ENCODE measurements around the gene SYN1.

The SYN1 gene

DNA sequence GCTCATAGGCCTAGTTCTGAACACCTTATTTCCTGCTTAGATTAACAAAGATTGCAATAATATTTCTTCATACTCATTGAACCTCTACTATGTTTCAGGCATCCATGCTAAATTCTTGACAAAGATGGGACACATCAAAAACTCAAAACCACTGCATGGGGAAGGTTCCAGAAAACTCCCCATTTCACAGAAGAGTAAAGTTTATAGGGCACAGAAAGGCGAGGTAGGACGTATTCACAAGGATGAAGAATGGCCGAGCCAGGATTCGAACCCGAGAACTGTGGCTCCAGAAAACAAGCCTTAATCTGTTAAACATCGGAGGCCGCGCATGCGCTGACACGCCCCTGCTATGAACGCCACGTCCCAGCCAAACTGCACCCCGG is 38.6 kb upstream of the SYN1 start:
- DNase-seq (ENCODE audit: low spot score): no peak
- Histone ChIP-seq H3K4me3 (peak overlapping the region; percentile 75), H3K27ac (peak overlapping the region; percentile 46 to 94)
- no peak for TF ChIP-seq CTCF (IDR thresholded peaks at IDR 0.05)

DNA sequence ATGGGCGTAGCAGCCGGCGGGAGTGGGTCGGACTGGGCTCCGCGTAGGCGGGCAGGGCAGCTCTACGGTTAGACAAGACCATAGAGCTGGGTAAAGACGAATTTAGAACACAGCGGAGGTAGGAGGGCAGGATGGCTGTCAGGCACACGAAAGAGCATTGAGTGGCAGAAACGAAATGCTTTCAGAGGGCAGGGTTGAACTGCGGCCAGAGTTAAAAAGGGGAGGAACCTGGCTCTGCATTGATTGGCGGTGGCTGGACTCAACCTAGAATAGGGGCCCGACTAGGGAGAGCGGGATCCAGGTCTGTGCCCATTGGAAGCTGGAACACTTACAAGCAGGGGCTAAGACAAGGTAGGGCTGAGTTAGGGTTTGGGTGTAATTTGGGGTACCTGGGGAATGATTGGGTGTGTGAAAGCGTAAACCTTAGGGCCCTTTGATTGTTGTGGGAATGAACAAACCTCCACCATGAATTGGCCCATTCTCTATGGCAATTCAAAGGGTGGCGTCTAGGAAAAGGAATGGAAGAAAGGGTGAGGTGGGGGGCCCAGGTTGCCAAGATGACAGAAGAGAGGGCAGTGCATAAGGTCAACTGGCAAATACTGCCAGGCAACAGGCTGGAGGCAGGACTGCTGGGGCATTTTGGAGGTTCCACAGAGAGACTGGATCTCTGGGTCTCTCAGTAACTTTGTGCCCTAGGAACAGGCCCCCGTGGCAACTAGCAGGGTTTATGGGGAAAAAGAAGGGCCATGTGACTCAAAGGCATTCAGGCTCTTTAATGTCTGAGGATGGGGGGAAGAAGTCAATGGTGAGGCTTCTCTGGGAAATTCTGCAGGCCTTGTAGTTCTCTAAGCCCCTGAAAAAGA is 31.6 kb upstream of the SYN1 start:
- peak overlapping the region; percentile 58 for H3K4me3 ChIP-seq
- peak overlapping the region; percentile 66 to 77 for H3K27ac ChIP-seq
- peak; percentile 54 for DNase-seq (ENCODE audit: low spot score)
- no peak for TF ChIP-seq CTCF (IDR thresholded peaks at IDR 0.05)

DNA sequence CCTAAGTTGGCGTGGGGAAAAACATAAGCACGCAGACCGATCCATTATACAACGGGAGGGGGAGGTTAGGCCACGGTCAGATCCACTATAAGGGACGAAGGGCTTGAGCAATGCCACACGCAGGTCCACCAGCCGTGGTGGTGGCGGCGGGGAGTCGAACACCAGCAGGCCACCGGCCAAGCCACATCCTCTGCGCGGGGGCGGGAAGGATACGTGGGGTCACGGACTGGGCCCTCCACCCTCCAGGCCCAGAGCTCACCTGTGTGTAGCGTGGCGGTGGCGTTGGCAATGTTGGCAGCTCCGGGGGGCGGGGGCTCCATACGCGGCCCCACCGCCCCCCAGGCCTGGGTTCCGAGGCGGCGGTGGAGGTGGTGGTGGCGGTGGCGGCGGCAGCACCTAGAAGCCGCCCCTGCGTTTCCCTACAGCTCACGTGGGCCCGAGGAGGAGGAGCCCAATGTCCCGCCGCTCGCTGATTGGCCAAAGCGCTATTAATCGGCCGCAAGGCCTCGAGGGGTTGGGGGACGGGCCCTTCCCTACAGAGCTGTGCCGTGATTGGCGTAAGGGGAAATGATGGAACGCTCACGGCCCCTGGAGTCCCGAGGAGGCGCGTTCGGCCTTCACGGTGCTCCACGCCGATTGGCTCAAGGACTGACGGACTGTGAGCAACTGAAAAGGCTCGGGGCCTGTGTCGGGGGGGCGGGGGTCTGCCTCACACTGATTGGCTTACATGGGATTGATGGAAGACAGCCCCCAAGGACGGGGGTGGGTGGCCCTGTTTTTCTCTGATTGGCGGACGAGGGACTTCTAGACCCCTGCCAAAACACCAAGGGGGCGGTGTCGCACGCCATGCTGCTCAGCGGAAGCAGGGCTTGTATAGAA is 30.7 kb upstream of the SYN1 start, which contains the start of gene ELK1:
TSS of gene ELK1 (minus strand) at position 400 of the 879 bp plus-strand sequence. CDS start 9,122 bp downstream, outside the sequence.
- TF ChIP-seq CTCF (IDR thresholded peaks at IDR 0.05): no peak
- DNase-seq (ENCODE audit: low spot score): peak; percentile 98

DNA sequence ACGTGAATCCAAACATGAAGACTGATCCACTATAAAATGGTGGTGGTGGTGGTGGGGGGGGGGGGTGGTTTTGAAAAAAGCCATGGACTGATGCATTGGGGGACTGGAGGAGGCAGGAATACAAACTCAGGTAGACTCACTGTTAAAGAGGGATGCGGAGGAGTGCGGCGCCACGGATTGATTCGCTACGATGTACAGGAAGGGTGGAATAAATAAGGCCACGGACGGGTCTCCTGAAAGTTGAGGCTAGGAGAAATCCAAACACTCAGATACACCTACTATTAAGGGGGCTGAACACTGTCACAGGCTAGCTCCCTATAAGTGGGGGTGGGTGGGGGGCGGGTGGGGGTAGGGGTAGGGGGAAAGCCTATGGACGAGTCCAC is 30.1 kb upstream of the SYN1 start:
- no peak for DNase-seq (ENCODE audit: low spot score)
- peak overlapping the region; percentile 87 for H3K4me3 ChIP-seq

More for the DNA sequence above, 30.7 kb upstream of the SYN1 start, which contains the start of gene ELK1:
- Histone ChIP-seq H3K27ac (peak within 1 kb of the TSS; percentile 84 to 93), H3K4me3 (peak within 1 kb of the TSS; percentile 87)

GRCh38 chrX:47649271-47649670 is 29.6 kb upstream of the SYN1 start:
- Histone ChIP-seq H3K27ac (peak overlapping the region in 1 of 2 donors; percentile 93), H3K4me3 (peak overlapping the region; percentile 87)
- DNase-seq (ENCODE audit: low spot score): peak; percentile 45
- no peak for TF ChIP-seq CTCF (IDR thresholded peaks at IDR 0.05)

More for the DNA sequence above, 30.1 kb upstream of the SYN1 start:
- no peak for TF ChIP-seq CTCF (IDR thresholded peaks at IDR 0.05)
- H3K27ac ChIP-seq: peak overlapping the region; percentile 84 to 93

GRCh38 chrX:47648376-47648775 is 28.7 kb upstream of the SYN1 start:
- TF ChIP-seq CTCF (IDR thresholded peaks at IDR 0.05): no peak
- Histone ChIP-seq H3K4me3 (no peak overlapping the region), H3K27ac (no peak overlapping the region)
- peak; percentile 17 for DNase-seq (ENCODE audit: low spot score)

All from coronary artery (tissue), 2 donors.